Activated CD4-positive, alpha-beta T cell treated with anti-CD3 and anti-CD28 coated beads, Interleukin-2, amount 50 U/mL, for 24 hours (primary cell): Measurements from ENCODE around the gene TMEM131L.
"Not testable (repeated sequence)": the region's sequence is repeated elsewhere in the genome, so short reads cannot be mapped to it uniquely, and the experiment has no call there.

Source experiments
- DNase-seq, 2 donors: peaks; one replicate each; pipeline ENCODE4 v3.0.0-alpha.2; 2020; ENCODE audit warnings: low read depth in 1 of 2, low spot score in 1 of 2

Gene TMEM131L

GRCh38 chr4:153647975-153648374 lies 181.8 kb downstream of the TMEM131L start:
- no peak for DNase-seq

- DNase-seq, result no peak
Measured at GRCh38 chr4:153649572-153649991, 183.4 kb downstream of the TMEM131L start.

GRCh38 chr4:153651116-153651515 lies 185.0 kb downstream of the TMEM131L start:
- DNase-seq, result no peak

- DNase-seq, result peak; percentile 22 to 24
Measured at GRCh38 chr4:153651587-153651986, 185.4 kb downstream of the TMEM131L start.

- no peak for DNase-seq
Measured at GRCh38 chr4:153652051-153652784, 186.1 kb downstream of the TMEM131L start.

- no peak for DNase-seq
Measured at GRCh38 chr4:153655002-153655541, 188.9 kb downstream of the TMEM131L start.

GRCh38 chr4:153655928-153656327 lies 189.8 kb downstream of the TMEM131L start:
- no peak for DNase-seq

GRCh38 chr4:153661215-153661822 lies 195.2 kb downstream of the TMEM131L start:
- no peak for DNase-seq

GRCh38 chr4:153661908-153662307 lies 195.7 kb downstream of the TMEM131L start:
- DNase-seq, result no peak

- no peak for DNase-seq
Measured at GRCh38 chr4:153663667-153664066, 197.5 kb downstream of the TMEM131L start.

- not testable (repeated sequence) for DNase-seq
Measured at GRCh38 chr4:153666505-153666904, 200.3 kb downstream of the TMEM131L start.

GRCh38 chr4:153668647-153669046 lies 202.5 kb downstream of the TMEM131L start:
- no peak for DNase-seq

- no peak for DNase-seq
Measured at GRCh38 chr4:153669838-153670237, 203.7 kb downstream of the TMEM131L start.

GRCh38 chr4:153676486-153676885 lies 210.3 kb downstream of the TMEM131L start:
- no peak for DNase-seq

- no peak for DNase-seq
Measured at GRCh38 chr4:153676984-153677383, 210.8 kb downstream of the TMEM131L start.

- DNase-seq, result no peak
Measured at GRCh38 chr4:153679486-153679885, 213.3 kb downstream of the TMEM131L start.

GRCh38 chr4:153683763-153684181 lies 217.6 kb downstream of the TMEM131L start:
- DNase-seq, result no peak

GRCh38 chr4:153684182-153684970 lies 218.2 kb downstream of the TMEM131L start, which contains the start of gene TLR2:
Gene TLR2, plus strand, starts transcription at chr4:153684280. Its CDS starts 18,628 bp downstream, at chr4:153702908.
- peak; percentile 33 to 46 for DNase-seq

- DNase-seq, result no peak
Measured at GRCh38 chr4:153684971-153685371, 218.8 kb downstream of the TMEM131L start.
